Measurements from ENCODE around the gene TMEM106C.

The TMEM106C gene

GRCh38 chr12:48007206-48007605 lies 43.8 kb downstream of the TMEM106C start:
- Mint-ChIP-seq H3K9me3 (no peaks in the 10 kb centered on the region), H3K27me3 (ENCODE audit: low read depth, poor library complexity) (peaks cover 61% of the 10 kb centered on the region), H3K4me3 (no peak overlapping the region), H3K27ac (no peak overlapping the region), H3K4me1 (peaks cover 66% of the 10 kb centered on the region), H3K36me3 (ENCODE audit: low read depth) (no peaks in the 10 kb centered on the region)
- DNase-seq, result no peak
- no peak for TF ChIP-seq CTCF (IDR thresholded peaks at IDR 0.05)

GRCh38 chr12:48008349-48008748 lies 45.0 kb downstream of the TMEM106C start:
- DNase-seq, result no peak
- H3K27ac Mint-ChIP-seq, result no peak overlapping the region
- TF ChIP-seq CTCF (IDR thresholded peaks at IDR 0.05), result no peak
- no peaks in the 10 kb centered on the region for H3K9me3 Mint-ChIP-seq
- H3K4me1 Mint-ChIP-seq, result peaks cover 58% of the 10 kb centered on the region
- no peak overlapping the region for H3K4me3 Mint-ChIP-seq
- H3K36me3 Mint-ChIP-seq (ENCODE audit: low read depth), result no peaks in the 10 kb centered on the region
- H3K27me3 Mint-ChIP-seq (ENCODE audit: low read depth, poor library complexity), result peaks cover 73% of the 10 kb centered on the region

- TF ChIP-seq CTCF (IDR thresholded peaks at IDR 0.05), result no peak
- Mint-ChIP-seq H3K36me3 (ENCODE audit: low read depth) (no peaks in the 10 kb centered on the region), H3K27ac (no peak overlapping the region), H3K9me3 (no peaks in the 10 kb centered on the region), H3K27me3 (ENCODE audit: low read depth, poor library complexity) (peaks cover 79% of the 10 kb centered on the region), H3K4me3 (no peak overlapping the region), H3K4me1 (peaks cover 53% of the 10 kb centered on the region)
- DNase-seq, result no peak
These were observed 45.6 kb downstream of the TMEM106C start for GRCh38 chr12:48008950-48009349.

- DNase-seq, result no peak
- Mint-ChIP-seq H3K36me3 (ENCODE audit: low read depth) (no peaks in the 10 kb centered on the region), H3K4me1 (peaks cover 53% of the 10 kb centered on the region), H3K27ac (no peak overlapping the region), H3K9me3 (no peaks in the 10 kb centered on the region), H3K27me3 (ENCODE audit: low read depth, poor library complexity) (peaks cover 84% of the 10 kb centered on the region), H3K4me3 (no peak overlapping the region)
- no peak for TF ChIP-seq CTCF (IDR thresholded peaks at IDR 0.05)
These were observed 46.1 kb downstream of the TMEM106C start for GRCh38 chr12:48009471-48009870.

- Mint-ChIP-seq H3K36me3 (ENCODE audit: low read depth) (no peaks in the 10 kb centered on the region), H3K27ac (no peak overlapping the region), H3K4me3 (no peak overlapping the region), H3K9me3 (no peaks in the 10 kb centered on the region), H3K27me3 (ENCODE audit: low read depth, poor library complexity) (peaks cover 92% of the 10 kb centered on the region), H3K4me1 (peaks cover 45% of the 10 kb centered on the region)
- TF ChIP-seq CTCF (IDR thresholded peaks at IDR 0.05), result no peak
- DNase-seq, result no peak
These were observed 47.1 kb downstream of the TMEM106C start for GRCh38 chr12:48010366-48010970.

GRCh38 chr12:48012070-48012469 lies 48.7 kb downstream of the TMEM106C start:
- TF ChIP-seq CTCF (IDR thresholded peaks at IDR 0.05), result no peak
- H3K4me3 Mint-ChIP-seq, result no peak overlapping the region
- peaks cover 40% of the 10 kb centered on the region for H3K4me1 Mint-ChIP-seq
- no peaks in the 10 kb centered on the region for H3K36me3 Mint-ChIP-seq (ENCODE audit: low read depth)
- no peak overlapping the region for H3K27ac Mint-ChIP-seq
- peaks cover 91% of the 10 kb centered on the region for H3K27me3 Mint-ChIP-seq (ENCODE audit: low read depth, poor library complexity)
- no peaks in the 10 kb centered on the region for H3K9me3 Mint-ChIP-seq
- no peak for DNase-seq

Data from nephron progenitor cell (in vitro differentiated cells).